ENCODE data around the gene PRDM10.

GRCh38 chr11:130031056-130031455 is 28.4 kb upstream of the PRDM10 start:
- TF ChIP-seq, protein P1, sequence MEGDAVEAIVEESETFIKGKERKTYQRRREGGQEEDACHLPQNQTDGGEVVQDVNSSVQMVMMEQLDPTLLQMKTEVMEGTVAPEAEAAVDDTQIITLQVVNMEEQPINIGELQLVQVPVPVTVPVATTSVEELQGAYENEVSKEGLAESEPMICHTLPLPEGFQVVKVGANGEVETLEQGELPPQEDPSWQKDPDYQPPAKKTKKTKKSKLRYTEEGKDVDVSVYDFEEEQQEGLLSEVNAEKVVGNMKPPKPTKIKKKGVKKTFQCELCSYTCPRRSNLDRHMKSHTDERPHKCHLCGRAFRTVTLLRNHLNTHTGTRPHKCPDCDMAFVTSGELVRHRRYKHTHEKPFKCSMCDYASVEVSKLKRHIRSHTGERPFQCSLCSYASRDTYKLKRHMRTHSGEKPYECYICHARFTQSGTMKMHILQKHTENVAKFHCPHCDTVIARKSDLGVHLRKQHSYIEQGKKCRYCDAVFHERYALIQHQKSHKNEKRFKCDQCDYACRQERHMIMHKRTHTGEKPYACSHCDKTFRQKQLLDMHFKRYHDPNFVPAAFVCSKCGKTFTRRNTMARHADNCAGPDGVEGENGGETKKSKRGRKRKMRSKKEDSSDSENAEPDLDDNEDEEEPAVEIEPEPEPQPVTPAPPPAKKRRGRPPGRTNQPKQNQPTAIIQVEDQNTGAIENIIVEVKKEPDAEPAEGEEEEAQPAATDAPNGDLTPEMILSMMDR (IDR thresholded peaks at IDR 0.05), result no peak
- no peak for TF ChIP-seq POLR2A (IDR thresholded peaks at IDR 0.05)
